Jurkat, Clone E6-1 (cell line): ENCODE data around the gene SENP8. TPM values are rescaled to one million over a fixed set of nuclear protein-coding genes. Genes with fewer than 3 reads are reported as not detected.
"Not testable (repeated sequence)": the region's sequence is repeated elsewhere in the genome, so short reads cannot be mapped to it uniquely, and the experiment has no call there.

Experiments
- DNase-seq: peaks from one replicate; pipeline ENCODE4 v3.0.0-alpha.2; 2011; ENCODE audit warnings: low read depth, low spot score
- H3K4me3 ChIP-seq: 2 replicates; pipeline ENCODE4 v1.5.1; 2011; ENCODE audit warnings: mild to moderate bottlenecking, low read length, control low read depth, moderate library complexity
- polyA plus RNA-seq: library from polyadenylated mRNA; unstranded; fragments of >200 nt; gene quantifications from one replicate; pipeline ENCODE4 v1.2.1, GENCODE V29; 2012; ENCODE audit warnings: missing spikeins; ENCODE audit not compliant: insufficient read length, insufficient read depth

SENP8 gene
- 5.3 TPM for polyA plus RNA-seq

DNA sequence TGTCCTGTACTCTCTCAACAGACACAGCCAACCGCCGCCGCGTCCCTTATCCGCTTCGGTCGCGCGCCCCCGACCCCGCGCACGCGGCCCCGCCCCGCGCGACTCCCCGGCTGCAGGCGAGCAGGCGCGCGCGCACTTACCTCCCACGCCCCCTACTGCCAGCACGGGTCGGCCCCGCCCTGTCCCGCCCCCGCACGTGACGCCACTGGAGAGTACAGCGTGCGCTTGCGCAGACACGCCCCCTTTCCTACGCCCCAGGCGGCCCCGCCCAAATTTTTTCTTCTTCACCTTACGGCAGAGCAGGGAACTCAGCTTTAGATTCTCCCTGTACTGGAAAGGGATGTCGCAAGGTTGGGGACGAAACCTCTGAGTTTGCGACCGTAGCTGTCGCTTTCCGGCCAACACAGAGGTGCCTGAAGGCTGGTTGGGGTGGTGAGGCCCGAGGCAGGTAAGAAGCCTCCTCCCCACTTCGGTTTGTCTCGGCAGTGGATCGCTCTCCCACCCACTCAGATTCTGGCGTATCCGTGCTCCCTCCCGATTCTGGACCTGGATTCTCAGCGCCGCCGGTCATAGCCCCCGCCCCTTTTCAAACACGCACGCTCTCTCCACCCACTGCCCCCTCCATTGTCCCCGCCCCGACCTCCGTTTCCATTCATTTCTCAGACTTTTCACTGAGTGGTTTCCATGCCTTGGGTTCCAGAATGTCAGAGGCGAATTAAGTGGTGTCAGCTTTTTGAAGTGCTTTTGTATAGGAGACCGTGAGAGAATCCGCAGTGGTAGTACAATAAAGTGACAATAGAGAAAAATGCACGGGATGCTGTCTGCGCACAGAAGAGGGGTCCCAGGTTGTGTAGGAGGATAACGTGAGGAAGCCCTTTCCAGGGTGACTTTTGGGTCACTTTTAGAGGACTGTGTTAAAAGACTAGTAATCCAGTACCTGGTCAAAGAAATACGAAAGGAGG is at the start of gene SENP8, which contains the start of gene MYO9A:
TSS of gene SENP8 (plus strand) at position 387 of the 962 bp plus-strand sequence. CDS start 21,221 bp downstream, outside the sequence.
TSS of gene MYO9A (minus strand) at position 134 of the 962 bp plus-strand sequence. CDS start 71,587 bp downstream, outside the sequence.
- peak within 1 kb of the TSS; percentile 79 for H3K4me3 ChIP-seq
- peak; percentile 98 for DNase-seq

DNA sequence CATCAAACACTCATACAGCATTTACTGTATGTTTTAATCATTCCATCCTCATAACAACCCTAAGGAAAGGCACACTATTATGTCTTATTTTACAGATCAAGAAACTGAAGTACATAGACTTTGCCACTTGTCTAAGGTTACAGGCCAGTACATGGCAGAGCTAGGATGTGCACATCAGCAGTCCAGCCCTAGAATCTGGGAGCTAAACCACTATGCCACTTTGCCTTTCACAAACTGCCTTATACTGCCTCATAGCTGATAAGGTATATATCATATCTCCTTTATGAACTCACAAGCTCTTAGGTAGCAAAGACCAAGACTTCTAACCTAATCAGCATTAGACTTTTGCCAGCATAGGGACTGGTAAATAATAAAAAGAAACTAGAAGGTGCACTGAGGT is 49.3 kb upstream of the SENP8 start:
- H3K4me3 ChIP-seq: no peak overlapping the region
- DNase-seq: no peak

DNA sequence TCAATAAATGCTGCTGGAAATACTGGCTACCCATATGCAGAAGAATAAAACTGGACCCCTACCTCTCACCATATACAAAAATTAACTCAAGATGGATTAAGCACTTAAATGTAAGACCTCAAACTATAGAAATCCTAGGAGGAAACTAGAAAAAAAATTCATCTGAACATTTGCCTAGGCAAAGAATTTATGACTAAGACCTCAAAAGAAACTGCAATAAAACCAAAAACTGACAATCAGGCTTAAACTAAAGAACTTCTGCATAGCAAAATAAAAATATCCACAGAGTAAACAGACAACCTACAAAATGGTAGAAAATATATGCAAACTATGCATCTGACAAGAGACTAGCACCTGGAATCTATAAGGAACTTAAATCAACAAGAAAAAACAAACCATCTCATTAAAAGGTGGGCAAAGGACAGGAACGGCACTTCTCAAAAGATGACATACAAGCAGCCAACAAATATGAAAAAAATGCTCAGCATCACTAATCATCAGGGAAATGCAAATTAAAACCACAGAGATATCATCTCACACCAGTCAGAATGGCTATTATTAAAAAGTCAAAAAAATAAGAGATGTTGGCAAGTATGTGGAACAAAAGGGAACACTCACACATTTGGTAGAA is 47.3 kb upstream of the SENP8 start:
- no peak for DNase-seq
- no peak overlapping the region for H3K4me3 ChIP-seq

DNA sequence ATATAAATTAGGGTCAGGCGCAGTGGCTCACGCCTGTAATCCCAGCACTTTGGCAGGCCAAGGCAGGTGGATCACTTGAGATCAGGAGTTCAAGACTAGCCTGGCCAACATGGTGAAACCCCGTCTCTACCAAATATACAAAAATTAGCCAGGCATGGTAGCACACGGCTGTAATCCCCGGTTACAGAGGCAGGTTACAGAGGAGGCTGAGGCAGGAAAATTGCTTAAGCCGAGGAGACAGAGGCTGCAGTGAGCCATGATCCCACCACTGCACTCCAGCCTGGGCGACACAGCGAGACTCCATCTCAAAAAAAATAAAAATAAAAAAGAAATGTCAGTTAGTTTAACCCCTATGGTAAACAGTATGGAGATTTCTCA is 46.8 kb upstream of the SENP8 start:
- DNase-seq, H3K4me3 ChIP-seq: not testable (repeated sequence)

DNA sequence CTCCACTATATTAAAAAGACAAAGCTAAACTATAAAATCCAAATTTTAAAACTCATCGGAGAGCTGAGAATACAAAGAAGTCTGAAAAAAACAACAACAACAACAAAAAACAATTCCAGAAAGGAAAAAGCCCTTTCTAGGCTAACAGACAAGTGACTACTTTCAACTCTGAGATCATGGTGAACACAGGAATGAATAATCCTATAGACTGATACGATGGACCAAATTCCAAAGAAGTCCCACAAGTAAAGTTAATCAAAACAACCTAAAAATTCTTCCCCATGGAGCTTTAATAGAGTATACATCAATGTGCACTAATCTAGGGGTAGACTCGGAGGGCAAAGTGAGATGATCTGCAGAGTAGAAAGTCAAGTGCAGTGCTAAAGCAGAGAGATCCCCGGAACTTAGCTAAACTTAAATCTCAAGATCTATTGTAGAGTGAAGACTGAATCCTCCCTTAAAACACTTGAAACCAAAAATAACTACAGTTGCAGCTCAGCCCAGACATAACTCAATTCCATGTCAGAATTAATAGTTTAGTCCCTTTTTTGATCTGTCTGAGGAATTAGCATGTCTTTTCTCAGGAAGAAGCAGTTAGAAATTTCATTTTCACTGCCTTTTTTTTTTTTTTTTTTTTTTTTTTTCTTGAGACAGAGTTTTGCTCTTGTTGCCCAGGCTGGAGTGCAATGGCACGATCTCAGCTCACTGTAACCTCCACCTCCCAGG is 43.7 kb upstream of the SENP8 start:
- DNase-seq: no peak
- no peak overlapping the region for H3K4me3 ChIP-seq

DNA sequence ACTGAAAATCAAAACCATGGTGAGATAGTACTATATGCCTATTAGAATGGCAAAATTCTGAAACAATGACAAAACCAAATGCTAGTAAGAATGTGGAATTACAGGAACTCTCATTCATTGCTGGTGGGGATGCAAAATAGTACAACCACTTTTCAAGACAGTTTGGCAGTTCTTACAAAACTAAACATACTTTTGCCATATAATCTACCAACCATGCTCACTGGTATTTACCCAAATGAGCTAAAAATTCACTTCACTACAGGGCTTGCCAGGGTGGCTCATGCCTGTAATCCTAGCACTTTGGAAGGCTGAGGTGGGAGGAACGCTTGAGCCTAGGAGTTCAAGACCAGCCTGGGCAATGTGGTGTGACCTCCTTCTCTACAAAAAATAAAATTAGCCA is 40.3 kb upstream of the SENP8 start:
- DNase-seq: no peak
- H3K4me3 ChIP-seq: no peak overlapping the region

DNA sequence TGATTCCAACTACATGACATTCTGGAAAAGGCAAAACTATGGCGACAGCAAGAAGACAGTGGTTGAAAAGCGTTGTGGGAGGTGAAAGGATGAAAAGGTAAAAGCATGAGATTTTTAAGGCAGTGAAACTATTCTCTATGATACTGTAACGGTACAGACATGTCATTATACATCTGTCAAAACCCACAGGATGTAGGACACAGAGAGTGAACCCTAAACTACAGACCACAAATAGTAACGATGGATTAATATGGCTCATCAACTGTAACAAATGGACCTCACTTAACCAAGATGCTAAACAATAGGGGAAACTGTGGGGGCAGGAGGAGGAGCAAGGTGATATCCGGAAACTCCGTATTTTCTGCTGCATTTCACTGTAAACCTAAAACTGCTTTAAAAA is 39.3 kb upstream of the SENP8 start:
- peak; percentile 37 for DNase-seq
- no peak overlapping the region for H3K4me3 ChIP-seq

DNA sequence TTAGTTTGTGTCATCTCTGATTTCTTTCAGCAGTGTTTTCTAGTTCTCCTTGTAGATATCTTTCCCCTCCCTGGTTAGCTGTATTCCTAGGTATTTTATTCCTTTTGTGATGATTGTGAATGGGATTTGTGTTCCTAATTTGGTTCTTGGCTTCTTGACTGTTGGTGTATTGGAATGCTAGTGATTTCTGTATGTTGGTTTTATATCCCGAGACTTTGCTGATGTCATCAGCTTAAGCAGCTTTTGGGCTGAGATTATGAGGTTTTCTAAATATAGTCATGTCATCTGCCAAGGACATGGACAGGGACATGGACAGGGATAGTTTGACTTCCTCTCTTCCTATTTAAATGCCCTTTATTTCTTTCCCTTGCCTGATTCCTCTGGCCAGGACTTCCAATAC is 36.0 kb upstream of the SENP8 start:
- H3K4me3 ChIP-seq: no peak overlapping the region
- no peak for DNase-seq

DNA sequence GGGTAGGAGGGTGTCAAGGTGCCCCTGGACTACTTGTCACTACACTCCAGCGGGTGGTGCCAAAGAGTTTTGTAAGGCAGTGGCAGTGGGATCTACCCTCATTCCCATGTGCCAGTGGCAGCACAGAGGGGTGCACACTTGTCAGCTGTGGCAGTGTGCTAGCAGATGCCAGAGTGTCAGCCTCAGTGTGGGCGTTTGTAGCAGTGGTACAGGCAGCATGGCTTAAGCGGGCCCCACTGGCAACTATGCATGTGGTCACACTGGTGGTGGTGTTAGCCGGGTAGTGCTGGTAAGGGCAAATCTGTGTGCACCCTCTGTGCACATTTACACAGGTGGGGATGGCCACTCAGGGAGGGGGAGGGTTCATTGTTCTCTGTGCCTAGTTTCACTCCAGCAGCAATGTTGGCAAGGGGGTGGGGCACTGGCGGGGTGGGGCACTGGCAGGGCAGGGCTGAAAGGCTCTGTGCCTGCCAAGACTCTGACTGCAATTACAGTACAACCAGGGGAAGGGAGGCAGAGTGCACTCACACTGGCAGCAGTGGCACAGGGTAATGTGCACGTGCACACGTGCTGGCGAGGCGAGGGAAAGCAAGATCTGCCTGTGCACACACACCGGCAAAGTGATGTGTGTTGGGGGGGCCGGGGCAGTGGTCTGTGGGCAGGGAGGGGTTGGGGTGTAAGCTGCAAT is 32.0 kb upstream of the SENP8 start:
- DNase-seq: no peak
- H3K4me3 ChIP-seq: no peak overlapping the region

DNA sequence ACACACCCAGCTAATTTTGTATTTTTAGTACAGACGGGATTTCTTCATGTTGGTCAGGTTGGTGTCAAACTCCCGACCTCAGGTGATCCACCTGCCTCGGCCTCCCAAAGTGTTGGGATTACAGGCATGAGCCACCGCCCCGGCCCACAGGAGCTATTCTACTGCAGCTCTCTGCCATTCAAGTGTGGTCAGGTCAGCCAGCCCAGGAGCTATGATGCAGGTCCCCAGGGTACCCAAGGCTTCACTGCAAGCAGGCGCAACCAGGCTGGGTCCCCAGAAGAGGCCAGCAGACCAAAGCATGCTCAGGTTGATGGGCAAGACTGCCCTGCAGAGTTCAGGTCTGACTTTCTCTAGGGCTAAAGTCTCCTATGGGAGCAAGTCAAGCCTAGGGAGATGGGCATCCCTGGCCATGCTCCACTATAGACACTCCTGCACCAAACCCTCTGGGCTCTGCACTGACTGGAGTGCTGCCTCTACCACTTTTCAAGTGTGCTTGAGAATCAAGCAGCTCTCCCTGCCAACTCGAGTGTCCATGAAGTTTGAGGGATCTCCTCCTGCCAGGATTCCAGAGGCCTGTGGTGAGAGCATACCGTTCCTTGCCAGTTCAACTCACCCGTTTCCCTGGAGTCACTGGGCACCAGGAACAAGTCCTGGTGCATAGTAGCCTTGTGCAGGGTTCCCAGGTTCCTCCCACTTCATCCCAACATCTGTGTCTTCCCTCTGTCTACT is 31.1 kb upstream of the SENP8 start:
- no peak overlapping the region for H3K4me3 ChIP-seq
- DNase-seq: no peak

DNA sequence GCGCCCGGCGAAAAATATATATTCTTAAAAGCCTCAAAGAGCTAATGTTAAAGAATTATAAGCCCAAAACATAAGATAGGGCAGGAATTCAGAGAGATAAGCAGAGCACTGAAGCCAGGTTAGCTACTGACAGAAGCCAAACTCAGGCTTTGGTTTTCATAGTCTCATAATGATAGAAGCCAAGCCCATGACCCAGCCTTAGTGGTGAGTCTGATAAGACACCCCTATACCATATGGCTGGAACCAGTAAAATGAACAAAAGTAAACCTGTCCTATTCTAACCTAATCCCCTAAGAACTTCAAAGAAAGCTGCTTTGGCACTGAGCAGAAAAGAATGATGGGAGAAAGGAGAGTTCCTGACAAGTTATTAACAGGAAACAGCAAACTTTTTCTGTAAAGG is 26.2 kb upstream of the SENP8 start:
- H3K4me3 ChIP-seq: no peak overlapping the region
- no peak for DNase-seq

DNA sequence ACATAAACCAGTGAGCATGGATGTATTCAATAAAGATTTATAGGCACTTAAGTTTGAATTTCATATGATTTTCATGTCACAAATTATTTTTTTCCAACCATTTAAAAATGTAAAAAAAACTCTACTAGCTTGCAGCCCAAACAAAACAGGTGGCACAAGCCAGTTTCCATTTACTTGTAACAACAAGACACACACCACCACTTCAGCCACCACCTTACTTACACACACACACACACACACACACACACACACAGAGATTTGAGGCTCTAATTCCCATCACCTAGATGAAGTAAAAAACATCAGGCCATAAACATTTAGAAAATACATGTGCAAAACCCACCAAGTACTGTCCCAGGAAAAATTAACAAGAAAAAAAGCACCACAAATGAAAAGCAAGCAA is 25.5 kb upstream of the SENP8 start:
- no peak overlapping the region for H3K4me3 ChIP-seq
- DNase-seq: no peak

DNA sequence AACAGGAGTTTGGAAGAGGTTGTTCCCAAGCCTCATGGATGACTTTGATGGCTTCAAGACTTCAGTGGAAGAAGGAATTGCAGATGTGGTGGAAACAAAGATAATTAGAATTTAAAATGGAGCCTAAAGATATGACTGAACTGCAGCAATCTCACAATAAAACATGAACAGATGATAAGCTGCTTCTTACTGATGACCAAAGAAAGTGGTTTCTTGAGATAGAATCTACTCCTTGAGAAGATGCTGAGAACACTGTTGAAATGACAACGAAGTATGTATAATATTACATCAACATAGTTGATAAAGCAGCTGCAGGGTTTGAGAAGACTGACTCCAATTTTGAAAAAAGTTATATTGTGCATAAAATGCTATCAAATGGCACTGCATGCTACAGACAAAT is 21.4 kb upstream of the SENP8 start:
- no peak for DNase-seq
- no peak overlapping the region for H3K4me3 ChIP-seq

DNA sequence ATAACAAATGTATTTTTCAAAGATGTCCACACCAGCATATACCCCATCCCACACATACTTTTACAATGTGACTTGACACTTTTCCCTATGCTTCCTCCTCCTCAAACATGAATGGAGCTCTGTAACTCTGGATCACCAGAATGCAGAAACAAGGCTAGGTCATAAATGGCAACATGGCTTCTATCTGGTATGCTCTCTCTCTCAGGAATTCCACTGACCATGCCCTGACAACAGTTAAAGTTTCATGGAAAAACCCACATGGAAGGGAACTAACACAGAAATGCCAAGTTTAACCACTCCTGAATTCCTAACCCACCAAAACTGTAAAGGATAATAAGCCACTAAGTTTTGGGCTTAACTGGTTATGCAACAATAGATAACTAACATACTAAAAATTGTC is 20.2 kb upstream of the SENP8 start:
- no peak for DNase-seq
- H3K4me3 ChIP-seq: no peak overlapping the region

DNA sequence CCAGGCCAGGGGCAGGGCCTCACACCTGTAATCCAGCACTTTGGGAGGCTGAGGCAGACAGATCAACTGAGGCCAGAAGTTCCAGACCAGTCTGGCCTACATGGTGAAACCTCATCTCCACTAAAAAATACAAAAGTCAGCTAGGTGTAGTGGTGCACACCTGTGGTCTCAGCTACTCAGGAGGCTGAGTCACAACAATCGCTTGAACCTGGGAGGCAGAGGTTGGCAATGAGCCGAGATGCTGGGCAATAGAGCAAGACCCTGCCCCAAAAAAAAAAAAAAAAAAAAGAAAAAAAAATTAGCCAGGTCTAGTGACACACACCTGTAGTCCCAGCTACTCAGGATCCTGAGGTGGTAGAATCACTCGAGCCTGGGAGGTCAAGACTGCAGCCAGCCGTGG is 19.0 kb upstream of the SENP8 start:
- DNase-seq: no peak
- H3K4me3 ChIP-seq: no peak overlapping the region

DNA sequence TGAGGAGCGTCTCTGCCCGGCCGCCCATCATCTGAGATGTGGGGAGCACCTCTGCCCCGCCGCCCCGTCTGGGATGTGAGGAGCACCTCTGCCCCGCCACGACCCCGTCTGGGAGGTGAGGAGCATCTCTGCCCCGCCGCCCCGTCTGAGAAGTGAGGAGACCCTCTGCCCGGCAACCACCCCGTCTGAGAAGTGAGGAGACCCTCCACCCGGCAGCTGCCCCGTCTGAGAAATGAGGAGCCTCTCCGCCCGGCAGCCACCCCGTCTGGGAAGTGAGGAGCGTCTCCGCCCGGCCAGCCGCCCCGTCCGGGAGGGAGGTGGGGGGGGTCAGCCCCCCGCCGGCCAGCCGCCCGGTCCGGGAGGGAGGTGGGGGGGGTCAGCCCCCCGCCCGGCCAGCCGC is 17.7 kb upstream of the SENP8 start:
- DNase-seq, H3K4me3 ChIP-seq: not testable (repeated sequence)

DNA sequence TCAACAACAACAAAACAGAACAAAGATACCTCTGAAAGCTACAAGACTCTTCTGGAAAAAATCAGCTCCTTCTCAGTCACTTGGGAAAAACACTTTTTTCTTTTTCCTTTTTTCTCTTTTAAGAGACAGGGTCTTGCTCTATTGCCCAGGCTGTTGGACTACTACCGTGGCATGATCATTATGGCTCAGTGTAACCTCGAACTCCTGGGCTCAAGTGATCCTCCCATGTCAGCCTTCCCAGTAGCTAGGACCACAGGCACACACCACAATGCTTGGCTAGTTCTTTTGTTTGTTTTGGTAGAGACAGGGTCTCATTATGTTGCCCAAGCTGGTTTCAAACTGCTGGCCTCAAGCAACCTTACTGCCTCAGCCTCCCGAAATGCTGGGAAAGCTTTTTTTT is 13.1 kb upstream of the SENP8 start:
- H3K4me3 ChIP-seq: no peak overlapping the region
- DNase-seq: no peak

DNA sequence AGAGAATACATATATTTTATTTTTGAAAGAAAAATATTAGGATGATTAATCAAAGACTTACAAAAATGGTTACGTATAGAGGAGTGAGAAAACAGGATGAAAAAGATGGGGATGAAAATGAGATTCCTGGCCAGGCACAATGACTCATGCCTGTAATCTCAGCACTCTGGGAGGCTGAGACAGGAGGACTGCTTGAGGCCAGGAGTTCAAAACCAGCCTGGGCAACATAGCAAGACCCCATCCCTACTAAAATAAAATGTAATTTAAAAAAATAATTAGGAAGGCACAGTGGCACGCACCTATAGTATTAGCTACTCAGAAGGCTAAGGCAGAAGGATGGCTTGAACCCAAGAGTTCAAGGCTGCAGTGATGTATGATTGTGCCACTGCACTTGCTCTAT is 12.1 kb upstream of the SENP8 start:
- H3K4me3 ChIP-seq: no peak overlapping the region
- DNase-seq: no peak

DNA sequence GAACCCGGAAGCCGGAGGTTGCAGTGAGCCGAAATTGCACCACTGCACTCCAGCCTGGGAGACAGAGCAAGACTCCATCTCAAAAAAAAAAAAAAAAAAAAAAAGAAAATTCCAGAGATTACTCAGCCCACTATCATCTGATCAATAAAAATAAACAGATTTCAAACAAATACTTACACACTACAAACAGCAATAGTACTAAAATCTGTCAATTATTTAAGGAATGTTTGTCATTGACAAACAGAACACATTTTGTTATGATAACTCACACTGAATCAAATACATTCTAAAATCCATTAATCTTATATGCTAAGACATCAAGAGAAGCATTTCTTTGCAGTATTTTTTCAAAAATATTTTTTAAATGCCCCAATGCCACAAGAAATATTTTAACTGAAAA is 7.8 kb upstream of the SENP8 start:
- no peak for DNase-seq
- H3K4me3 ChIP-seq: no peak overlapping the region
